ENCODE results near the gene ZNF20.

The ZNF20 gene

DNA sequence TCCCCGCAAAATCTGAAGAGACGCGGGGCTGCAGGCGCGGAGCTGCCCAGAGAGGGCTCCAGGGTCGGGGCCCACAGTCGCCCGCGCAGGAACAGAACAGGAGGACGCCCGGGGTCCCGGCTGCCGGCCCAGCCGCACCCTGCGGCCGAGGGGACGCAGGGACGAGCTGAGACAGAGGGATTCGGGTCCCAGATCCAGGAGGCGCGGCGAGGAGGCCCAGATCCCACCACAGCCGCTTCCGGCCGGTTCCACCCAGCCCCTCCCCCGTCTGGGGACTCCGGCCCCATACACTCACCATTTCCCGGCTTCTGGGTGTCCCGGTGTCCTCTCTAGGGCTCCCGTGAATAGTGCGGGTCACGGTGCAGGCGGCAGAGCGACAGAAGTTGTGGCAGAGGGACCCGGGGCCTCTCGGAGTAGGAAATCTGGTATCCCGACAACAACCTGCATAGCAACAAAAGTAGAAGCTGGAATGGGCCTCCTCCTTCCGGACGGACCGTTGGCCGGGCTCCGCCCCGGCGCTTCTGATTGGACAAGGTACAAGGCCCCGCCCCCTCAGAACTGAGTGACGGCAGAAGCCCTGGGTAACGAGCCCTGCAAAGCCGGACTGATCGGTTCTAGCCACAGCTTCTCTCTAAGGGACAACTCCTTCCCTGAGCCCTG, at the start of gene ZNF20:
TSS of gene ZNF20 (minus strand) at position 466 of the 660 bp plus-strand sequence. CDS start at position 298, 168 bp downstream.
- TF ChIP-seq, protein P1, sequence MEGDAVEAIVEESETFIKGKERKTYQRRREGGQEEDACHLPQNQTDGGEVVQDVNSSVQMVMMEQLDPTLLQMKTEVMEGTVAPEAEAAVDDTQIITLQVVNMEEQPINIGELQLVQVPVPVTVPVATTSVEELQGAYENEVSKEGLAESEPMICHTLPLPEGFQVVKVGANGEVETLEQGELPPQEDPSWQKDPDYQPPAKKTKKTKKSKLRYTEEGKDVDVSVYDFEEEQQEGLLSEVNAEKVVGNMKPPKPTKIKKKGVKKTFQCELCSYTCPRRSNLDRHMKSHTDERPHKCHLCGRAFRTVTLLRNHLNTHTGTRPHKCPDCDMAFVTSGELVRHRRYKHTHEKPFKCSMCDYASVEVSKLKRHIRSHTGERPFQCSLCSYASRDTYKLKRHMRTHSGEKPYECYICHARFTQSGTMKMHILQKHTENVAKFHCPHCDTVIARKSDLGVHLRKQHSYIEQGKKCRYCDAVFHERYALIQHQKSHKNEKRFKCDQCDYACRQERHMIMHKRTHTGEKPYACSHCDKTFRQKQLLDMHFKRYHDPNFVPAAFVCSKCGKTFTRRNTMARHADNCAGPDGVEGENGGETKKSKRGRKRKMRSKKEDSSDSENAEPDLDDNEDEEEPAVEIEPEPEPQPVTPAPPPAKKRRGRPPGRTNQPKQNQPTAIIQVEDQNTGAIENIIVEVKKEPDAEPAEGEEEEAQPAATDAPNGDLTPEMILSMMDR (IDR thresholded peaks at IDR 0.05; ENCODE audit: low read length) = no peak
- TF ChIP-seq EZH2phosphoT487 (IDR thresholded peaks at IDR 0.05; ENCODE audit: low read length) (no peak), EZH2 (optimal IDR thresholded peaks at IDR 0.05; ENCODE audit: low read depth, low read length) (no peak)
- Histone ChIP-seq H4K20me1 (ENCODE audit: insufficient read depth, low read length) (no peaks in the 10 kb centered on the region), H3K9me3 (replicated peaks; ENCODE audit: insufficient read depth, low read length) (no peaks in the 10 kb centered on the region), H3F3A (ENCODE audit: insufficient read depth, low read length) (no peaks in the 10 kb centered on the region), H3K9ac (ENCODE audit: low read length) (peak within 1 kb of the TSS; percentile 53; the same call in 1 of the 2 replicates), H3K27me3 (replicated peaks; ENCODE audit: insufficient read depth, low read length) (no peaks in the 10 kb centered on the region), H3K4me2 (ENCODE audit: low read depth, low read length) (peak within 1 kb of the TSS; percentile 94), H3K27ac (ENCODE audit: low read length) (no peak within 1 kb of the TSS), H3K4me3 (ENCODE audit: low read length) (peak within 1 kb of the TSS; percentile 91), H3K36me3 (replicated peaks; ENCODE audit: insufficient read depth, low read length) (no peaks in the 10 kb centered on the region), H3K9me2 (replicated peaks; ENCODE audit: insufficient read depth, low read length) (no peaks in the 10 kb centered on the region), H3K79me2 (ENCODE audit: low read length) (no peaks in the 10 kb centered on the region), H2AFZ (ENCODE audit: low read length) (peak within 1 kb of the TSS; percentile 98), H3K4me1 (ENCODE audit: low read length) (no peaks in the 10 kb centered on the region)
- peak; percentile 95 for DNase-seq

DNA sequence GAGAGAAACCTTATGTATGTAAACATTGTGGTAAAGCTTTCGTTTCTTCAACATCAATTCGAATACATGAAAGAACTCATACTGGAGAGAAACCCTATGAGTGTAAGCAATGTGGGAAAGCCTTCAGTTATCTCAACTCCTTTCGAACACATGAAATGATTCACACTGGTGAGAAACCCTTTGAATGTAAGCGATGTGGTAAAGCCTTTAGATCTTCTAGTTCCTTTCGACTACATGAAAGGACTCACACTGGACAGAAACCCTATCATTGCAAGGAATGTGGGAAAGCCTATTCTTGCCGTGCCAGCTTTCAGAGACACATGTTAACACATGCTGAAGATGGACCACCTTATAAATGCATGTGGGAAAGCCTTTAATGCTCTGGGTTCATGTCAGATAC, 47.5 kb upstream of the ZNF20 start:
- TF ChIP-seq EZH2phosphoT487 (IDR thresholded peaks at IDR 0.05; ENCODE audit: low read length) (no peak), EZH2 (optimal IDR thresholded peaks at IDR 0.05; ENCODE audit: low read depth, low read length) (no peak)
- TF ChIP-seq, protein P1 (IDR thresholded peaks at IDR 0.05; ENCODE audit: low read length) = no peak
- no peak overlapping the region for H3K27ac ChIP-seq (ENCODE audit: low read length)
- H2AFZ ChIP-seq (ENCODE audit: low read length) = no peak overlapping the region
- no peak overlapping the region for H3K9ac ChIP-seq (ENCODE audit: low read length)
- H3K36me3 ChIP-seq (replicated peaks; ENCODE audit: insufficient read depth, low read length) = peaks cover 45% of the 10 kb centered on the region
- no peak overlapping the region for H3K4me3 ChIP-seq (ENCODE audit: low read length)
- no peak overlapping the region for H3K4me2 ChIP-seq (ENCODE audit: low read depth, low read length)
- DNase-seq = no peak
- H3K79me2 ChIP-seq (ENCODE audit: low read length) = peaks cover 23% of the 10 kb centered on the region
- no peaks in the 10 kb centered on the region for H3F3A ChIP-seq (ENCODE audit: insufficient read depth, low read length)
- no peaks in the 10 kb centered on the region for H3K27me3 ChIP-seq (replicated peaks; ENCODE audit: insufficient read depth, low read length)
- H4K20me1 ChIP-seq (ENCODE audit: insufficient read depth, low read length) = no peaks in the 10 kb centered on the region
- H3K9me2 ChIP-seq (replicated peaks; ENCODE audit: insufficient read depth, low read length) = no peaks in the 10 kb centered on the region
- no peaks in the 10 kb centered on the region for H3K4me1 ChIP-seq (ENCODE audit: low read length)
- H3K9me3 ChIP-seq (replicated peaks; ENCODE audit: insufficient read depth, low read length) = no peaks in the 10 kb centered on the region; the same call in 1 of the 2 replicates

DNA sequence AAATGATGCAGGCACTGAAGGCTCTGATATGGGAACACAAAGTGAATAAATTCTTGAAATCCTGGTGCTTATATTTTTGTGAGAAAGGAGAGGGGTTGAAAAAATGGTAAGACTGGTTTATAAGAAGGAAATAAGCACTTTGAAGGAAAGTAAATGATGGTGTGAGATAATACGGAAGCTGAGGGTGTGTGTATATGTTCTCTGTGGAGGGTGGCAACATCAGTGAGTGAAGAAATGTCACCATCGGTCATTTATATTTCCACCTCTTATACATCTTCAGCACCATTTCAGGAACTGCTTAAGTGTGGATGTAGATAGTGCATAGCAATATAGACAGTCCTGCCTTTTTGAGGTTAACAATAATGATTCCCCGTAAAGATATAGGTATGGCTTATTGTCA, 40.2 kb upstream of the ZNF20 start:
- Histone ChIP-seq H4K20me1 (ENCODE audit: insufficient read depth, low read length) (no peaks in the 10 kb centered on the region), H3K27me3 (replicated peaks; ENCODE audit: insufficient read depth, low read length) (no peaks in the 10 kb centered on the region), H3K36me3 (replicated peaks; ENCODE audit: insufficient read depth, low read length) (peaks cover 4% of the 10 kb centered on the region), H3K9me3 (replicated peaks; ENCODE audit: insufficient read depth, low read length) (no peaks in the 10 kb centered on the region), H2AFZ (ENCODE audit: low read length) (no peak overlapping the region), H3K9me2 (replicated peaks; ENCODE audit: insufficient read depth, low read length) (no peaks in the 10 kb centered on the region), H3K4me3 (ENCODE audit: low read length) (no peak overlapping the region), H3K4me2 (ENCODE audit: low read depth, low read length) (no peak overlapping the region), H3F3A (ENCODE audit: insufficient read depth, low read length) (no peaks in the 10 kb centered on the region), H3K27ac (ENCODE audit: low read length) (no peak overlapping the region), H3K79me2 (ENCODE audit: low read length) (peaks cover 87% of the 10 kb centered on the region), H3K9ac (ENCODE audit: low read length) (no peak overlapping the region), H3K4me1 (ENCODE audit: low read length) (no peaks in the 10 kb centered on the region)
- TF ChIP-seq, protein P1 (IDR thresholded peaks at IDR 0.05; ENCODE audit: low read length) = no peak
- TF ChIP-seq EZH2phosphoT487 (IDR thresholded peaks at IDR 0.05; ENCODE audit: low read length) = no peak
- no peak for TF ChIP-seq EZH2 (optimal IDR thresholded peaks at IDR 0.05; ENCODE audit: low read depth, low read length)
- no peak for DNase-seq

Measured in MM.1S (cell line).